ENCODE results near the gene PSMF1.
"Not testable (repeated sequence)": the region's sequence is repeated elsewhere in the genome, so short reads cannot be mapped to it uniquely, and the experiment has no call there.

The PSMF1 gene

GRCh38 chr20:1122388-1123315 is 4.2 kb downstream of the PSMF1 start:
- DNase-seq (ENCODE audit: low spot score), result peak; percentile 66

- no peak for DNase-seq (ENCODE audit: low spot score)
These were observed 5.3 kb downstream of the PSMF1 start for GRCh38 chr20:1123666-1124065.

- no peak for DNase-seq (ENCODE audit: low spot score)
These were observed 6.0 kb downstream of the PSMF1 start for GRCh38 chr20:1124421-1124820.

- no peak for DNase-seq (ENCODE audit: low spot score)
These were observed 6.9 kb downstream of the PSMF1 start for GRCh38 chr20:1125277-1125676.

GRCh38 chr20:1127840-1128239 is 9.4 kb downstream of the PSMF1 start:
- DNase-seq (ENCODE audit: low spot score), result no peak

- no peak for DNase-seq (ENCODE audit: low spot score)
These were observed 11.8 kb downstream of the PSMF1 start for GRCh38 chr20:1130058-1130694.

- peak; percentile 14 for DNase-seq (ENCODE audit: low spot score)
These were observed 12.4 kb downstream of the PSMF1 start for GRCh38 chr20:1130847-1131246.

GRCh38 chr20:1131354-1131753 is 13.0 kb downstream of the PSMF1 start:
- DNase-seq (ENCODE audit: low spot score), result no peak

- no peak for DNase-seq (ENCODE audit: low spot score)
These were observed 16.0 kb downstream of the PSMF1 start for GRCh38 chr20:1134355-1134754.

GRCh38 chr20:1134836-1135235 is 16.4 kb downstream of the PSMF1 start:
- DNase-seq (ENCODE audit: low spot score), result no peak

- no peak for DNase-seq (ENCODE audit: low spot score)
These were observed 18.8 kb downstream of the PSMF1 start for GRCh38 chr20:1137236-1137635.

- no peak for DNase-seq (ENCODE audit: low spot score)
These were observed 26.2 kb downstream of the PSMF1 start for GRCh38 chr20:1144401-1145172.

- no peak for DNase-seq (ENCODE audit: low spot score)
These were observed 28.6 kb downstream of the PSMF1 start for GRCh38 chr20:1146957-1147356.

GRCh38 chr20:1149812-1150211 is 31.4 kb downstream of the PSMF1 start:
- not testable (repeated sequence) for DNase-seq (ENCODE audit: low spot score)

GRCh38 chr20:1150218-1150617 is 31.8 kb downstream of the PSMF1 start:
- DNase-seq (ENCODE audit: low spot score), result no peak

GRCh38 chr20:1150968-1151367 is 32.6 kb downstream of the PSMF1 start:
- no peak for DNase-seq (ENCODE audit: low spot score)

GRCh38 chr20:1154226-1154625 is 35.8 kb downstream of the PSMF1 start:
- DNase-seq (ENCODE audit: low spot score), result no peak

- DNase-seq (ENCODE audit: low spot score), result no peak
These were observed 36.3 kb downstream of the PSMF1 start for GRCh38 chr20:1154691-1155090.

- no peak for DNase-seq (ENCODE audit: low spot score)
These were observed 36.9 kb downstream of the PSMF1 start for GRCh38 chr20:1155342-1155741.

- no peak for DNase-seq (ENCODE audit: low spot score)
These were observed 42.1 kb downstream of the PSMF1 start for GRCh38 chr20:1160496-1160895.

- DNase-seq (ENCODE audit: low spot score), result no peak
These were observed 42.6 kb downstream of the PSMF1 start for GRCh38 chr20:1160991-1161390.

GRCh38 chr20:1163105-1163504 is 44.7 kb downstream of the PSMF1 start:
- no peak for DNase-seq (ENCODE audit: low spot score)

- no peak for DNase-seq (ENCODE audit: low spot score)
These were observed 45.3 kb downstream of the PSMF1 start for GRCh38 chr20:1163653-1164052.

All from pons (tissue), 1 donor.